GM21723 (cell line): ENCODE data around the gene PDLIM7.

Experiments used
- ATAC-seq: cut with Tn5 transposase; IDR thresholded peaks from one replicate; pipeline ENCODE4 v1.9.1; 2021; ENCODE audit warnings: mild to moderate bottlenecking, moderate library complexity; ENCODE audit not compliant: unreplicated experiment

Gene PDLIM7

GRCh38 chr5:177475563-177476427 lies 21.6 kb downstream of the PDLIM7 start:
- no peak for ATAC-seq

- no peak for ATAC-seq
Observed at GRCh38 chr5:177474846-177475562, 22.4 kb downstream of the PDLIM7 start.

- ATAC-seq = no peak
Observed at GRCh38 chr5:177474002-177474476, 23.4 kb downstream of the PDLIM7 start.

GRCh38 chr5:177473443-177474001 lies 23.9 kb downstream of the PDLIM7 start, which contains the start of gene DBN1:
DBN1 (minus strand) TSS chr5:177473634; CDS start chr5:177473521, 113 bp downstream.
- ATAC-seq = no peak

- ATAC-seq = peak; percentile 44
Observed at GRCh38 chr5:177472460-177473442, 24.7 kb downstream of the PDLIM7 start.

GRCh38 chr5:177471610-177472356 lies 25.6 kb downstream of the PDLIM7 start:
- ATAC-seq = no peak

GRCh38 chr5:177470759-177471536 lies 26.5 kb downstream of the PDLIM7 start:
- ATAC-seq = no peak

GRCh38 chr5:177469750-177470525 lies 27.5 kb downstream of the PDLIM7 start:
- ATAC-seq = no peak

- no peak for ATAC-seq
Observed at GRCh38 chr5:177468685-177469628, 28.4 kb downstream of the PDLIM7 start.

GRCh38 chr5:177468329-177468684 lies 29.1 kb downstream of the PDLIM7 start:
- no peak for ATAC-seq

GRCh38 chr5:177467436-177467835 lies 30.0 kb downstream of the PDLIM7 start:
- no peak for ATAC-seq

- ATAC-seq = no peak
Observed at GRCh38 chr5:177466861-177467260, 30.5 kb downstream of the PDLIM7 start.

- ATAC-seq = no peak
Observed at GRCh38 chr5:177465044-177465443, 32.4 kb downstream of the PDLIM7 start.

- ATAC-seq = no peak
Observed at GRCh38 chr5:177462021-177462670, 35.3 kb downstream of the PDLIM7 start.

- no peak for ATAC-seq
Observed at GRCh38 chr5:177459819-177460628, 37.4 kb downstream of the PDLIM7 start.

GRCh38 chr5:177459357-177459756 lies 38.0 kb downstream of the PDLIM7 start:
- no peak for ATAC-seq
